ENCODE measurements around the gene ZNF841. TPM values are rescaled to one million over a fixed set of nuclear protein-coding genes. Genes with fewer than 3 reads are reported as not detected.
A peak's percentile ranks its signal among the peaks of the same experiment; 100 is the strongest.

The ZNF841 gene
- 10 to 100 TPM; 23.5 TPM for total RNA-seq

- Mint-ChIP-seq H3K36me3 (peaks cover 71 to 88% of the 10 kb centered on the region in 2 donors), H3K9me3 (peaks cover 50 to 51% of the 10 kb centered on the region in 2 donors), H3K27ac (peak within 1 kb of the TSS; percentile 96 to 97)
- ATAC-seq, result peak; percentile 98 to 99
- peak; percentile 90 to 91 for DNase-seq (ENCODE audit: low spot score in 2 of 2)
Observed at GRCh38 chr19:52095172-52096014, at the start of gene ZNF841. Gene ZNF841, minus strand, starts transcription at chr19:52095765. Its CDS starts 10,964 bp downstream, at chr19:52084801.

- no peak for ATAC-seq
- H3K27ac Mint-ChIP-seq, result peak overlapping the region in 1 of 2 donors; percentile 31
- peaks cover 30 to 75% of the 10 kb centered on the region in 2 donors for H3K36me3 Mint-ChIP-seq
- DNase-seq (ENCODE audit: low spot score in 2 of 2), result no peak
- H3K9me3 Mint-ChIP-seq, result peaks cover 0 to 31% of the 10 kb centered on the region in 2 donors
Observed at GRCh38 chr19:52142001-52142595, 46.5 kb upstream of the ZNF841 start.

GRCh38 chr19:52141203-52141602 lies 45.6 kb upstream of the ZNF841 start:
- H3K9me3 Mint-ChIP-seq, result peaks cover 0 to 31% of the 10 kb centered on the region in 2 donors
- ATAC-seq (no peak), DNase-seq (ENCODE audit: low spot score in 2 of 2) (no peak)
- no peak overlapping the region for H3K27ac Mint-ChIP-seq
- peaks cover 30 to 73% of the 10 kb centered on the region in 2 donors for H3K36me3 Mint-ChIP-seq

GRCh38 chr19:52140032-52140710 lies 44.6 kb upstream of the ZNF841 start:
- peak; percentile 96 to 98 for ATAC-seq
- Mint-ChIP-seq H3K36me3 (peaks cover 36 to 78% of the 10 kb centered on the region in 2 donors), H3K9me3 (peaks cover 4 to 33% of the 10 kb centered on the region in 2 donors), H3K27ac (peak overlapping the region; percentile 95 to 98)
- peak in 1 of 2 donors; percentile 98 for DNase-seq (ENCODE audit: low spot score in 2 of 2)

- Mint-ChIP-seq H3K9me3 (peaks cover 9 to 34% of the 10 kb centered on the region in 2 donors), H3K36me3 (peaks cover 43 to 81% of the 10 kb centered on the region in 2 donors), H3K27ac (peak within 1 kb of the TSS; percentile 95 to 98)
- ATAC-seq (peak; percentile 83 to 89), DNase-seq (ENCODE audit: low spot score in 2 of 2) (peak; percentile 77 to 95)
Observed at GRCh38 chr19:52139252-52140031, 43.9 kb upstream of the ZNF841 start, which contains the start of gene ZNF616. Gene ZNF616, minus strand, starts transcription at chr19:52139938. Its CDS starts 9,426 bp downstream, at chr19:52130512.

- no peak for ATAC-seq
- Mint-ChIP-seq H3K9me3 (peaks cover 9 to 37% of the 10 kb centered on the region in 2 donors), H3K27ac (peak overlapping the region; percentile 95 to 98), H3K36me3 (peaks cover 48 to 84% of the 10 kb centered on the region in 2 donors)
- no peak for DNase-seq (ENCODE audit: low spot score in 2 of 2)
Observed at GRCh38 chr19:52138983-52139251, 43.4 kb upstream of the ZNF841 start.

- Mint-ChIP-seq H3K9me3 (peaks cover 9 to 39% of the 10 kb centered on the region in 2 donors), H3K27ac (peak overlapping the region; percentile 95 to 98), H3K36me3 (peaks cover 51 to 88% of the 10 kb centered on the region in 2 donors)
- ATAC-seq (peak in 1 of 2 donors; percentile 15), DNase-seq (ENCODE audit: low spot score in 2 of 2) (peak in 1 of 2 donors; percentile 28)
Observed at GRCh38 chr19:52138278-52138982, 42.9 kb upstream of the ZNF841 start.

GRCh38 chr19:52120286-52120685 lies 24.7 kb upstream of the ZNF841 start:
- no peak for ATAC-seq
- H3K9me3 Mint-ChIP-seq, result peaks cover 43 to 47% of the 10 kb centered on the region in 2 donors

GRCh38 chr19:52115526-52116053 lies 20.0 kb upstream of the ZNF841 start:
- Mint-ChIP-seq H3K27ac (no peak overlapping the region), H3K36me3 (peaks cover 82 to 95% of the 10 kb centered on the region in 2 donors), H3K9me3 (peaks cover 73 to 77% of the 10 kb centered on the region in 2 donors)
- ATAC-seq (no peak), DNase-seq (ENCODE audit: low spot score in 2 of 2) (no peak)

More at GRCh38 chr19:52120286-52120685, 24.7 kb upstream of the ZNF841 start:
- H3K36me3 Mint-ChIP-seq, result peaks cover 79 to 98% of the 10 kb centered on the region in 2 donors
- DNase-seq (ENCODE audit: low spot score in 2 of 2), result no peak
- H3K27ac Mint-ChIP-seq, result no peak overlapping the region

- peaks cover 72 to 75% of the 10 kb centered on the region in 2 donors for H3K9me3 Mint-ChIP-seq
- DNase-seq (ENCODE audit: low spot score in 2 of 2), result no peak
- H3K27ac Mint-ChIP-seq, result no peak overlapping the region
- H3K36me3 Mint-ChIP-seq, result peaks cover 82 to 93% of the 10 kb centered on the region in 2 donors
- ATAC-seq, result no peak
Observed at GRCh38 chr19:52114691-52115090, 19.1 kb upstream of the ZNF841 start.

GRCh38 chr19:52112624-52113023 lies 17.1 kb upstream of the ZNF841 start:
- ATAC-seq (no peak), DNase-seq (ENCODE audit: low spot score in 2 of 2) (no peak)
- Mint-ChIP-seq H3K9me3 (peaks cover 55 to 69% of the 10 kb centered on the region in 2 donors), H3K36me3 (peaks cover 71 to 83% of the 10 kb centered on the region in 2 donors), H3K27ac (no peak overlapping the region)

GRCh38 chr19:52110780-52111179 lies 15.2 kb upstream of the ZNF841 start:
- H3K27ac Mint-ChIP-seq, result no peak overlapping the region
- ATAC-seq (no peak), DNase-seq (ENCODE audit: low spot score in 2 of 2) (no peak)
- peaks cover 73 to 81% of the 10 kb centered on the region in 2 donors for H3K36me3 Mint-ChIP-seq
- H3K9me3 Mint-ChIP-seq, result peaks cover 55 to 69% of the 10 kb centered on the region in 2 donors

GRCh38 chr19:52102782-52103181 lies 7.2 kb upstream of the ZNF841 start:
- H3K9me3 Mint-ChIP-seq, result peaks cover 21 to 29% of the 10 kb centered on the region in 2 donors
- ATAC-seq, result no peak
- no peak overlapping the region for H3K27ac Mint-ChIP-seq
- peaks cover 31 to 42% of the 10 kb centered on the region in 2 donors for H3K36me3 Mint-ChIP-seq
- DNase-seq (ENCODE audit: low spot score in 2 of 2), result no peak

GRCh38 chr19:52101866-52102562 lies 6.4 kb upstream of the ZNF841 start:
- Mint-ChIP-seq H3K36me3 (peaks cover 28 to 37% of the 10 kb centered on the region in 2 donors), H3K9me3 (peaks cover 20 to 24% of the 10 kb centered on the region in 2 donors), H3K27ac (no peak overlapping the region)
- no peak for ATAC-seq
- no peak for DNase-seq (ENCODE audit: low spot score in 2 of 2)
